Liver (tissue), 3 donors: ENCODE measurements around the gene THRB.

Experiments used
- CTCF ChIP-seq: fragments of 150-350 bp; IDR thresholded peaks from 2 replicates; pipeline ENCODE4 v1.5.1; 2017; ENCODE audit warnings: improper control_type of control experiment, low read depth, low read length; ENCODE audit not compliant: missing input control
- RAD21 ChIP-seq, 2 donors: IDR thresholded peaks; 2 replicates each; pipeline ENCODE4 v1.6.1; 2016; ENCODE audit warnings: antibody characterized with exemption in 2 of 2, mild to moderate bottlenecking in 2 of 2
- SP1 ChIP-seq: IDR thresholded peaks from 2 replicates; pipeline ENCODE4 v1.6.1; 2018; ENCODE audit warnings: antibody characterized with exemption, mild to moderate bottlenecking
- TAF1 ChIP-seq: conservative IDR thresholded peaks from 2 replicates; pipeline ENCODE4 v1.6.1; 2016; ENCODE audit warnings: antibody characterized with exemption, mild to moderate bottlenecking
- donor health status: healthy.
- donor health status: healthy.

- TF ChIP-seq RAD21 (IDR thresholded peaks at IDR 0.05) (no peak), CTCF (no peak), SP1 (no peak), TAF1 (no peak)
Observed at GRCh38 chr3:24261521-24261920, 233.1 kb downstream of the THRB start.
